H1 (cell line): ENCODE data around the gene SLC38A1. TPM values are rescaled to one million over a fixed set of nuclear protein-coding genes. Genes with fewer than 3 reads are reported as not detected.
A peak's percentile ranks its signal among the peaks of the same experiment; 100 is the strongest.

Experiments used
- CTCF ChIA-PET: fragments of 300-600 bp; sonication (Branson Sonifier 250); formaldehyde crosslinking; loops from one replicate; lab custom pipeline; 2021; ENCODE audit not compliant: partially characterized antibody; lab: Charles Lee
- POLR2A ChIA-PET: fragments of 300-600 bp; sonication (Branson Sonifier 250); formaldehyde crosslinking; loops from one replicate; lab custom pipeline; 2021; ENCODE audit warnings: inconsistent platforms; ENCODE audit not compliant: partially characterized antibody; lab: Charles Lee
- DNase-seq, 2 experiments: peaks; one replicate each; pipeline versions ENCODE4 v3.0.0 to v3.0.0-alpha.2; 2010 to 2022; ENCODE audit warnings: low spot score in 2 of 2, low read depth in 1 of 2, mixed read lengths in 1 of 2
- FAIRE-seq: peaks from 2 replicates; lab custom pipeline; 2011; peaks lifted over from hg19 to GRCh38; lab: Jason Lieb, UNC
- H2AFZ ChIP-seq: 2 replicates; pipeline ENCODE4 v1.8.1; 2012; ENCODE audit warnings: low read length, inconsistent platforms
- H2AK5ac ChIP-seq: 2 replicates; pipeline ENCODE4 v1.6.1; 2013; ENCODE audit warnings: low read depth, low read length
- H2BK120ac ChIP-seq: replicated peaks from 2 replicates; pipeline ENCODE3; 2013; ENCODE audit warnings: low read depth, low read length, inconsistent platforms
- H2BK12ac ChIP-seq: 2 replicates; pipeline ENCODE4 v1.6.1; 2013; ENCODE audit warnings: low read depth, low read length
- H2BK15ac ChIP-seq: 2 replicates; pipeline ENCODE4 v1.6.1; 2013; ENCODE audit warnings: low read length
- H2BK20ac ChIP-seq: 2 replicates; pipeline ENCODE4 v1.6.1; 2013; ENCODE audit warnings: low read length
- H2BK5ac ChIP-seq: 2 replicates; pipeline ENCODE4 v1.6.1; 2013; ENCODE audit warnings: low read depth, low read length
- H3K14ac ChIP-seq: 2 replicates; pipeline ENCODE4 v1.6.1; 2013; ENCODE audit warnings: inconsistent platforms; ENCODE audit not compliant: insufficient read length
- H3K18ac ChIP-seq: 2 replicates; pipeline ENCODE4 v1.6.1; 2013; ENCODE audit warnings: low read length; ENCODE audit errors: extremely low read depth
- H3K23ac ChIP-seq: 2 replicates; pipeline ENCODE4 v1.6.1; 2013; ENCODE audit warnings: inconsistent platforms; ENCODE audit not compliant: insufficient read length
- H3K23me2 ChIP-seq: 2 replicates; pipeline ENCODE4 v1.6.1; 2013; ENCODE audit warnings: low read depth, low read length
- H3K27ac ChIP-seq: 2 replicates; pipeline ENCODE4 v1.6.1; 2011; ENCODE audit warnings: low read depth, low read length, inconsistent platforms
- H3K27me3 ChIP-seq, 4 experiments: replicated peaks in 1 of 4; 1 replicate in 1 of 4; 2 replicates in 3 of 4; pipeline versions ENCODE4 v1.6.1 to v1.8.1; 2011 to 2013; ENCODE audit warnings: low read length in 3 of 4, mild to moderate bottlenecking in 3 of 4, inconsistent platforms in 2 of 4, mixed read lengths in 2 of 4, moderate library complexity in 1 of 4; ENCODE audit not compliant: control insufficient read depth in 3 of 4, insufficient read depth in 3 of 4; ENCODE audit errors: extremely low read depth in 1 of 4
- H3K36me3 ChIP-seq, 4 experiments: 2 replicates each; pipeline versions ENCODE4 v1.6.1 to v1.8.1; 2011 to 2013; ENCODE audit warnings: mild to moderate bottlenecking in 4 of 4, low read length in 3 of 4, moderate library complexity in 2 of 4, control low read depth in 1 of 4, inconsistent platforms in 1 of 4; ENCODE audit not compliant: insufficient read depth in 4 of 4, control insufficient read depth in 2 of 4
- H3K4ac ChIP-seq: replicated peaks from 2 replicates; pipeline ENCODE3; 2013; ENCODE audit warnings: low read length, low read depth, mixed read lengths, inconsistent platforms; ENCODE audit not compliant: insufficient read length
- H3K4me1 ChIP-seq, 4 experiments: replicated peaks in 1 of 4; 1 replicate in 1 of 4; 2 replicates in 3 of 4; pipeline versions ENCODE4 v1.6.1 to v1.8.1; 2011 to 2013; ENCODE audit warnings: low read length in 3 of 4, inconsistent platforms in 2 of 4, mixed read lengths in 1 of 4; ENCODE audit not compliant: insufficient read depth in 4 of 4, control insufficient read depth in 3 of 4
- H3K4me2 ChIP-seq, 2 experiments: 2 replicates each; pipeline versions ENCODE4 v1.6.1 to v1.8.1; 2011 to 2013; ENCODE audit warnings: low read depth in 2 of 2, low read length in 2 of 2, control low read depth in 1 of 2, inconsistent platforms in 1 of 2, mild to moderate bottlenecking in 1 of 2; ENCODE audit not compliant: insufficient read depth in 1 of 2
- H3K4me3 ChIP-seq, 4 experiments: fragments of 200-600, 300-600 bp in 1 of 4; sonication (generic), shearing (Covaris generic), sonication (Bioruptor Twin) in 1 of 4; 2 replicates each; pipeline versions ENCODE4 v1.5.1 to v1.8.1; 2011 to 2016; ENCODE audit warnings: low read length in 4 of 4, low read depth in 3 of 4, control low read depth in 2 of 4, inconsistent platforms in 2 of 4, mild to moderate bottlenecking in 2 of 4, mixed read lengths in 1 of 4, moderate library complexity in 1 of 4; ENCODE audit not compliant: insufficient read depth in 2 of 4; ENCODE audit errors: extremely low read depth in 1 of 4
- H3K56ac ChIP-seq: replicated peaks from 2 replicates; pipeline ENCODE3; 2013; ENCODE audit warnings: low read depth, mild to moderate bottlenecking, mixed read lengths, low read length, inconsistent platforms; ENCODE audit not compliant: insufficient read length
- H3K79me1 ChIP-seq: 2 replicates; pipeline ENCODE4 v1.6.1; 2013; ENCODE audit warnings: low read depth, low read length, control low read depth
- H3K79me2 ChIP-seq, 2 experiments: 2 replicates each; pipeline versions ENCODE4 v1.6.1 to v1.8.1; 2012 to 2013; ENCODE audit warnings: low read length in 2 of 2, mild to moderate bottlenecking in 2 of 2, inconsistent platforms in 1 of 2; ENCODE audit not compliant: insufficient read depth in 2 of 2, control insufficient read depth in 1 of 2
- H3K9ac ChIP-seq, 4 experiments: replicated peaks in 1 of 4; 1 replicate in 1 of 4; 2 replicates in 3 of 4; pipeline versions ENCODE4 v1.6.1 to v1.8.1; 2011 to 2013; ENCODE audit warnings: low read depth in 3 of 4, low read length in 3 of 4, control low read depth in 2 of 4, mild to moderate bottlenecking in 2 of 4, moderate library complexity in 2 of 4, inconsistent platforms in 1 of 4; ENCODE audit errors: extremely low read depth in 1 of 4
- H3K9me3 ChIP-seq, 2 experiments: 2 replicates each; pipeline versions ENCODE4 v1.6.1 to v1.8.1; 2012 to 2013; ENCODE audit warnings: mild to moderate bottlenecking in 2 of 2, moderate library complexity in 2 of 2, control low read depth in 1 of 2, inconsistent platforms in 1 of 2, low read depth in 1 of 2, low read length in 1 of 2, mixed read lengths in 1 of 2; ENCODE audit not compliant: insufficient read depth in 2 of 2
- H4K20me1 ChIP-seq, 2 experiments: replicated peaks in 1 of 2; 2 replicates each; pipeline versions ENCODE3 to v1.8.1; 2011 to 2013; ENCODE audit warnings: inconsistent platforms in 2 of 2, low read length in 2 of 2, mild to moderate bottlenecking in 1 of 2; ENCODE audit not compliant: insufficient read depth in 2 of 2, control insufficient read depth in 1 of 2
- H4K5ac ChIP-seq: 2 replicates; pipeline ENCODE4 v1.6.1; 2013; ENCODE audit warnings: low read length, low read depth, mixed read lengths, inconsistent platforms; ENCODE audit not compliant: insufficient read length
- H4K8ac ChIP-seq: 2 replicates; pipeline ENCODE4 v1.8.0; 2013; ENCODE audit warnings: mild to moderate bottlenecking, moderate library complexity, low read length, inconsistent platforms; ENCODE audit not compliant: insufficient read depth; ENCODE audit errors: extremely low read depth
- H4K91ac ChIP-seq: replicated peaks from 2 replicates; pipeline ENCODE3; 2013; ENCODE audit warnings: low read length, mixed read lengths, inconsistent platforms; ENCODE audit not compliant: insufficient read length
- CREB1 ChIP-seq: IDR thresholded peaks from 2 replicates; pipeline ENCODE4 v1.6.1; 2012; ENCODE audit warnings: inconsistent platforms
- HDAC2 ChIP-seq, 2 experiments: fragments of 300-600 bp in 1 of 2; sonication (generic) in 1 of 2; IDR thresholded peaks; 2 replicates each; pipeline ENCODE4 v1.6.1; 2011 to 2012; ENCODE audit warnings: low read depth in 2 of 2, low read length in 2 of 2, mild to moderate bottlenecking in 2 of 2, moderate library complexity in 2 of 2, borderline replicate concordance in 1 of 2, inconsistent platforms in 1 of 2
- KDM1A ChIP-seq: fragments of 200-600, 300-600 bp; sonication (generic); IDR thresholded peaks from 2 replicates; pipeline ENCODE4 v1.7.1; 2016; ENCODE audit warnings: mild to moderate bottlenecking, low read length, borderline replicate concordance
- KDM4A ChIP-seq: IDR thresholded peaks from one replicate; pipeline ENCODE4 v1.7.1; 2012; ENCODE audit warnings: low read depth, mild to moderate bottlenecking, moderate library complexity, low read length, inconsistent platforms; ENCODE audit not compliant: severe bottlenecking
- MAFK ChIP-seq: IDR thresholded peaks from 2 replicates; pipeline ENCODE4 v1.6.1; 2012; ENCODE audit warnings: low read depth, mild to moderate bottlenecking, improper control_type of control experiment, low read length
- MAX ChIP-seq: IDR thresholded peaks from 2 replicates; pipeline ENCODE4 v1.6.1; 2012; ENCODE audit warnings: inconsistent platforms
- NRF1 ChIP-seq: IDR thresholded peaks from 2 replicates; pipeline ENCODE4 v1.6.1; 2011; ENCODE audit warnings: mild to moderate bottlenecking, low read depth, low read length, improper control_type of control experiment
- RFX5 ChIP-seq: IDR thresholded peaks from 2 replicates; pipeline ENCODE4 v1.6.1; 2011; ENCODE audit warnings: low read depth, low read length, improper control_type of control experiment, borderline replicate concordance
- USF2 ChIP-seq: IDR thresholded peaks from 2 replicates; pipeline ENCODE4 v1.6.1; 2011; ENCODE audit warnings: low read length, improper control_type of control experiment
- WGBS, 2 experiments: shearing (Covaris generic) in 1 of 2; methylation state at CpG; one replicate each; pipeline versions ENCODE4 v1.1.6 to v1.1.7; 2013 to 2015; ENCODE audit warnings: low lambda C conversion rate in 2 of 2, mixed read lengths in 2 of 2, inconsistent platforms in 1 of 2, low coverage in 1 of 2, missing lambda C conversion rate in 1 of 2; ENCODE audit not compliant: insufficient replicate concordance in 2 of 2, insufficient coverage in 1 of 2, insufficient read length in 1 of 2; ENCODE audit errors: extremely low coverage in 1 of 2, missing lambda C conversion rate in 1 of 2; 5-methylcytosine and 5-hydroxymethylcytosine counted together
- polyA plus RNA-seq, 7 experiments: library from polyadenylated mRNA; depleted of rRNA in 3 of 7; stranded (reverse) in 5 of 7; unstranded in 2 of 7; fragments of >200 nt in 5 of 7; fragments of 200-250 nt in 2 of 7; gene quantifications; 1 replicate in 5 of 7; 2 replicates in 1 of 7; 4 replicates in 1 of 7; pipeline versions ENCODE4 v1.2.1 to v1.2.3, GENCODE V29; 2011 to 2013; ENCODE audit warnings: missing spikeins in 2 of 7, mixed read lengths in 2 of 7
- total RNA-seq: library from RNA; stranded (reverse); fragmentation: NEBNext Ultra II Directional; extraction: Animal tissue kit (Norgen Biotek cat#: 25700); gene quantifications from 2 replicates; pipeline ENCODE4 v1.2.1, GENCODE V29; 2021

The SLC38A1 gene
- total and polyA plus RNA-seq, 2 of the 8 experiments (the other 6 are each of a cell fraction or from before 2014, with no cell fraction given), result 83.4 to 242 TPM

GRCh38 chr12:46318037-46318436, 49.2 kb upstream of the SLC38A1 start:
- Histone ChIP-seq H2BK12ac (no peak overlapping the region), H3K79me1 (no peaks in the 10 kb centered on the region), H2BK120ac (peak overlapping the region; percentile 75), H2BK20ac (peak overlapping the region; percentile 72; the same call in 1 of the 2 replicates), H3K36me3 (peaks cover 0 to 10% (median 0%) of the 10 kb centered on the region in 4 experiments; a peak in 2 of 8 replicates), H3K18ac (peak overlapping the region; percentile 24; the same call in 1 of the 2 replicates), H4K8ac (no peak overlapping the region), H3K4me1 (peaks cover 2 to 11% (median 3%) of the 10 kb centered on the region in 4 experiments; a peak in 6 of 7 replicates), H3K4me2 (no peak overlapping the region), H3K9me3 (peaks cover 18 to 19% of the 10 kb centered on the region in 2 experiments; a peak in 3 of 4 replicates), H2BK5ac (no peak overlapping the region), H4K91ac (no peak overlapping the region), H3K14ac (no peak overlapping the region), H3K79me2 (no peaks in the 10 kb centered on the region), H2AK5ac (no peak overlapping the region), H3K4me3 (no peak overlapping the region), H3K4ac (no peak overlapping the region), H3K23me2 (no peaks in the 10 kb centered on the region), H3K56ac (no peak overlapping the region), H2BK15ac (no peak overlapping the region), H2AFZ (no peak overlapping the region; the same call in 1 of the 2 replicates), H4K5ac (no peak overlapping the region), H3K9ac (no peak overlapping the region), H3K27ac (no peak overlapping the region), H3K27me3 (no peaks in the 10 kb centered on the region), H3K23ac (no peak overlapping the region), H4K20me1 (no peaks in the 10 kb centered on the region)
- 83% methylated on average over 5 of the region's 5 CpGs; no CpG with 5 or more reads in 1 of the 2 experiments for WGBS, 2 experiments
- ChIA-PET CTCF (interaction anchor here (1.4 kb wide), 2 partner anchors 9 to 13 kb away, joined by 4 to 6 read pairs; no protein-coding TSS in a partner anchor), POLR2A (interaction anchor here (1.0 to 1.2 kb wide), 2 partner anchors 15 to 50 kb away, joined by 3 to 5 read pairs; no protein-coding TSS in a partner anchor)
- DNase-seq, result no peak
- FAIRE-seq, result no peak
- TF ChIP-seq CREB1, result no peak
- no peak for TF ChIP-seq RFX5
- no peak for TF ChIP-seq KDM1A
- TF ChIP-seq MAFK, result no peak
- no peak for TF ChIP-seq USF2
- no peak for TF ChIP-seq KDM4A
- no peak for TF ChIP-seq HDAC2 (IDR thresholded peaks at IDR 0.05; ENCODE audit: borderline replicate concordance in 1 of 2, low read depth in 2 of 2, low read length in 2 of 2)
- TF ChIP-seq MAX, result no peak
- no peak for TF ChIP-seq NRF1
